GM10266 (cell line): ENCODE measurements around the gene PDE4DIP.
"Not testable (repeated sequence)": the region's sequence is repeated elsewhere in the genome, so short reads cannot be mapped to it uniquely, and the experiment has no call there.

Source experiments
- DNase-seq: peaks from one replicate; pipeline ENCODE4 v3.0.0; 2012; ENCODE audit errors: extremely low spot score

Gene PDE4DIP

GRCh38 chr1:148975453-148975852 is 131.2 kb downstream of the PDE4DIP start:
- not testable (repeated sequence) for DNase-seq

DNA sequence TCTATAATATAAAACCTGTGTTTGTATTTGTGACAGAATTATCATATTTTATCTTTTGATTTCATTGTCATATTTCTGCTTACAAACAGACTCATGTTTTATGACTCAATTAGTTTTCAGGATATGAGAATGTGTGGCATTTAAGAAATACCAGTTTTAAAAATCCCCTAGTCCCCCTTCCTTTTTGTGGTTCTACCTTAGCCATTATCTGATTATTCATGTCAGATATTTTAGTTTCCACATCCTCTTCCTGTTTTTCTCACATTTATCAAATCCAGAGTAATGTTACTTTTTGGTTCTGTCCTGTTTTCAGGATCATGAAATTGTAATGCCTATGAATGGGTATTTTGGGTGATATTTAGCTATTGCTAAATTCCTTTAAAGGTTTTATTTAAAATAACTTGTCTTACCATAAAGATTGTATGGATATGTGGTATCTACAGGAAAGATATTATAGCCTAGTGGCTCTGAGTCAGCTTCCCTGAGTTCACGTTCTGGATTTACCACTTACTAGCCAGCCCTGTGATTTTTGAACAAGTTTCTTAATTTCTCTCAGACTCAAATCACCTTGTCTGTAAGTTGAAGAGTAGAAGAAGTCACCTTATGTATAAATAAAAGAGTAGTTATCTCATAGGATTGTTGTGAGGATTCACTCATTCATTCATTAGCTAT is 131.8 kb downstream of the PDE4DIP start:
- not testable (repeated sequence) for DNase-seq

GRCh38 chr1:148977785-148978184 is 133.6 kb downstream of the PDE4DIP start:
- DNase-seq: not testable (repeated sequence)

DNA sequence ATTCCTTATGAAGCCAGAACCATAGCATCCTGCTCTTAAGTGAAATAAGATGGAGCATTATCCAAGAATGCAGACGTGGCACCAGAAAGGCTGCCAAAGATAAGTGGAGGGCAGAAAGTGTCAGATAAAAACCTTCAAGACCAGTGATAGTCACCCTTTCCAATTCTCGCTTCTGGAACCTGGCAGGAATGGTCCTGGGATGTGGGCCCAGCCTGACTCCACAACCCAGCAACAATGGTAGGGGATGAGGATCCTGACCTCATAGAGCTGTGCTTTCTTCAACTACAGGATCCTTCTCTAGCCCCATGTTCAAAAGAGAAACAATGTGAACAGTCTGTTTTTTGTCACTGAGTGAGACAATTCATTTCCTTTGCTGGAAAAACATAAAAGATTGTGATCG is 145.2 kb downstream of the PDE4DIP start:
- not testable (repeated sequence) for DNase-seq

DNA sequence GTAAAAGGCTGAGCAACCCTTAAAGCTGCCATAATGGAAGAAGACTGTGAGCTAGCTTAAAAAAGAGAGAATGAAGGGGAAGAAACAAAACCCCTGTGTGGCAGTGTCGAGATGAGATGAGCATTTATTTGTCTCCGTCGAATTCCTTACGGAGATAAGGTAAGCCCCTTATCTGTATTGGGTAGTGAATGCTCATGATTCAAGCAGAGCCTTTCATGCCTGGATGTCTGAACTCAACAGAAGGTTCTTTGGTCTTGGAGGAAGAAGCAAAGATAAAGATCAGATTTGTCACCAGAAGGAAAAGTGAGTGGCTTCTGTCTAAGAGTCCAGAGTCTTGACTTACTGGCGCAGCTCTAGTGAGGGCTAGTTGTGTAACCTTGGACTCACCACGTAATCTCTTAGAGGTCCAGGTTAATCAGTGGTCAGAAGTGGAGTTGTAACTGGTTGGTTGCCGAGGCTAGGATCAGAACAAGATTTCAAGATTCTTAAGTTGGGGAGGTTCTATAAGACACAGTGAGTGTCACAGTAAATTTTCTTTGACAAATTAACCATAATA is 146.1 kb downstream of the PDE4DIP start:
- DNase-seq: not testable (repeated sequence)

GRCh38 chr1:148991818-148992217 is 147.6 kb downstream of the PDE4DIP start:
- not testable (repeated sequence) for DNase-seq

DNA sequence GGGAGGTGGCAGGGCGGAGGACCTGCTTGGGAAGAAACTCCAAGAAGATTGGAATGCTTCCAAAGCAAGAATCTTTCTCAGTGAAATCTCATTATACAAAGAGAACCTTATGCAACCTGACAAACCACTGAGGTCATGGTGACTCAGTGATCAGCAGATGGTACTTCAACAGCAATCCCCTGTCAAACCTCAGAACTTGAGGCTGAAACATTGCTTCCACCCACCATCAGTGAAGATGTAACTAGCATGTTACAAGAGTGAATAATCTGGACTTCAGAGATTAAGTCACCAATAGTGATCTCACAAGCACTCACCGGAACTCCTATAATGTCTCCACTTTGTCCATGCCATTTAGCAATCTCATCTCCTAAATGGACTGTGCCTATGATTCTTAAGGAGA is 148.1 kb downstream of the PDE4DIP start:
- not testable (repeated sequence) for DNase-seq

- not testable (repeated sequence) for DNase-seq
Observed at GRCh38 chr1:148996449-148997224, 152.4 kb downstream of the PDE4DIP start.

GRCh38 chr1:148997405-148997804 is 153.2 kb downstream of the PDE4DIP start:
- not testable (repeated sequence) for DNase-seq

- DNase-seq: not testable (repeated sequence)
Observed at GRCh38 chr1:149002664-149003063, 158.4 kb downstream of the PDE4DIP start.

DNA sequence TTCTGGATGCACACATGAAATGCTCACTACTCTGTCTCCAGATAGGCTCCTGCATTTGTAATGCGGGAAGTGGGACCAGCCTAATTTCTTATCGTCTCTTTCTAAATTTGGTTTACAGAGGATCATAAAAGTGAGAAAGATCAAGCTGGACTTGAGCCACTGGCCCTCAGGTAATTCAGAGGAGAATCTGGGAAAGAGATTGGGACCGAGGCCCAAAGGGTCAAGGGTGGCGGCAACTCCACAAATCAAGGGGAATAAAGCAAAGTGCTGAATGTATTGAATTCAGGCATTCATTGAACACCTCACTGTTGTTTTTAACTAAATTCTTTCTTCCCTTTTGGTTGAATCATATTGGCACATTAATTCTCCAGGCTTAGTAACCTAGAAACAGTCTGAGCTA is 164.1 kb downstream of the PDE4DIP start:
- not testable (repeated sequence) for DNase-seq

- not testable (repeated sequence) for DNase-seq
Observed at GRCh38 chr1:149008769-149009168, 164.5 kb downstream of the PDE4DIP start.

DNA sequence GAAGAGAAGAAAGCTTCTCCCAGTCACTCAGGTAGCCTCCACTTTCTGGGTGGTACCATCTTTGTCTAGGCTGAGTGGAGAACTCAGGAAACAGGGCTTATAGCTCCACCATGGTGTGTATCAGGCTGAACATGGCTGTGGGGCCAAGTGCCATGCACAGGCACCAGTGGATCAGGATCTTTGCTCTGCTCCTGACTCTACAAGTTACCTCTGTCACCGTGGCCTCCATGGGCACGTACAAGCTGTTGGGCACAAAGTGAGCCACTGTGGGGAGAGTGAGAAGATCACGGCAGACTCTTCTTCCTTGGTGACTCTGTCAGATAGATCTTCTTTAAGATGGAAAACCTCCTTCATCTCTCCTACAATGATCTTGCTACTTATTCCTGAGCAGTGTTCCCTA is 165.5 kb downstream of the PDE4DIP start:
- not testable (repeated sequence) for DNase-seq

DNA sequence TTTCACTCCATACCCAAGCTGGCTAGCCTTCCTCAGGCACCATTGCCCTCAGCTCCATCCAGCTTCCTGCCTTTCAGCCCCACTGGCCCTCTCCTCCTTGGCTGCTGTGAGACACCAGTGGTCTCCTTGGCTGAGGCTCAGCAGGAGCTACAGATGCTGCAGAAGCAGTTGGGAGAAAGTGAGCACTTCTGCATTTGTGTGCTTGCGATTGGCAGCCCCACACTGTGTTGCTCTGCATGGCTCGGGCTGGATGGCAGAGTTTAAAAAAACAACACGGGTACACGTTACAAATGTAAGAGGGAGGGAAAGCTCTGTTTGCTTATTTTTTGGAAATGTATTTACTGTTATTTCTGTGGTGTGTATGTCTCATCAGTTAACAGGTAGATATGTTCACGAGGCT is 168.4 kb downstream of the PDE4DIP start:
- DNase-seq: not testable (repeated sequence)

DNA sequence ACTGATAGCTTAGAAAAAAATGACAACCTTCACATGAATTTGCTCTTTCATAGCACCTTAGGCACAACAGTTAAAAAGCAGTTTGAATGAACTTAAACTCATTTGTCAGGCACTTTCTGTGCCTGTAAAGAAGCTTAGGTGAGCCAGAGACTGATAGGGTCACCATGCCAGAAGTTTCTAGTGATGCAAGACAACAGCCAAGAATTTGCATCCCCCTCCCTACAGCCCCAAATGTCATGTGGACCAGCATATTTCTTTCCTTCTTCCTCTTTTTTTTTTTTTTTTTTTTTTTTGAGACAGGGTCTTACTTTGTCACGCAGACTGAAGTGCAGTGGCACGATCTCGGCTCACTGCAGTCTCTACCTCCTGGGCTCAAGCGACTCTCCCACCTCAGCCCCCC is 169.3 kb downstream of the PDE4DIP start:
- not testable (repeated sequence) for DNase-seq

DNA sequence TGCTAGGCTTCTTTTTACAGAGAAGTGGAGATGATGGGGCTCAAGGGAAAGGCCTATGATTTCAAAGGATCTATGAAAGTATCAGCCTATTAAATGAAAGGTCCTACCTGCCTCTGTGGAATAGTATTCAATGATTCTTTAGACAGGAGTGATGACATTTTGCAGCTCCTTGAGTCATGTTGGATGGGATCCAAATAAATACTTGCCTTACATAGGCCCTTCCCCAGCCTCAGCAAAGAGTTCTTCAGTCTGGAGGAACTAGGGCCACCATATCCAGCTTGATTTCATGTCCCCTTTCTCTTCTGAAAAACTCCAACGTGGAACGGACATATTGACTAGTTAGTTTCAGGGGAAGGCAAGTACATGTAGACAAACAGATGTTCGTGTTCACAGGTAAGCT is 171.3 kb downstream of the PDE4DIP start:
- DNase-seq: not testable (repeated sequence)

- DNase-seq: not testable (repeated sequence)
Observed at GRCh38 chr1:149016626-149017025, 172.4 kb downstream of the PDE4DIP start.

DNA sequence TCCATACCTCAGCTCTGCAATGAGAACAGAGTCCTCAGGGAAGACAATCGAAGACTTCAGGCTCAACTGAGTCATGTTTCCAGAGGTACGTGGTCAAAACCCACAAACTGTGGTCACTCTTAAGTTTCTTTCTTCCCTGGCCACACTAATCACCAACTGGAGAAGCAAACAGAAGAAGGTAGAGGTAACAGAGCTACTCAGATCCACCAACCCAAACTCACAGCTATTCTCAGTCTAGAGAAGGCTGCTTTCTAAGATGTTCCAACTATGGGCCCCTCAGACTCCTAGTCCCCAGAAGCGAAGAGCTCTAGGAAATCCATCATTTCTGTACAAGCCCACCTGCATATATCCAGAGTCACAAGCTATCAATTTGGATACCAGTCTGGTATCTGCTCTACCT is 174.3 kb downstream of the PDE4DIP start:
- DNase-seq: not testable (repeated sequence)

- DNase-seq: not testable (repeated sequence)
Observed at GRCh38 chr1:149024327-149024726, 180.1 kb downstream of the PDE4DIP start.

GRCh38 chr1:149033916-149034315 is 189.7 kb downstream of the PDE4DIP start:
- not testable (repeated sequence) for DNase-seq

DNA sequence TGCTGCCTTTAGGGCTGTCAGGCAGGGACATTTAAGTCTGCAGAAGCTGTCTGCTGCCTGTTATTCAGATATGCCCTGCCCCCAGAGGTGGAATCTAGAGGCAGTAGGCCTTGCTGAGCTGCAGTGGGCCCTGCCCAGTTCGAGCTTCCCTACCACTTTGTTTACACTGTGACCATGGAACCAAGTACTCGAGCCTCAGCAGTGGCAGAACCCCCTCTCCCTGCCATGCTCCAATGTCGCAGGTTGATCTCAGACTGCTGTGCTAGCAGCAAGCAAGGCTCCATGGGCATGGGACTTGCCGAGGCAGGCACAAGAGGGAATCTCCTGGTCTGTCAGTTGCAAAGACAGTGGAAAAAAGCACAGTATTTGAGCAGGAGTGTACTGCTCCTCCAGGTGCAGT is 198.8 kb downstream of the PDE4DIP start:
- not testable (repeated sequence) for DNase-seq

DNA sequence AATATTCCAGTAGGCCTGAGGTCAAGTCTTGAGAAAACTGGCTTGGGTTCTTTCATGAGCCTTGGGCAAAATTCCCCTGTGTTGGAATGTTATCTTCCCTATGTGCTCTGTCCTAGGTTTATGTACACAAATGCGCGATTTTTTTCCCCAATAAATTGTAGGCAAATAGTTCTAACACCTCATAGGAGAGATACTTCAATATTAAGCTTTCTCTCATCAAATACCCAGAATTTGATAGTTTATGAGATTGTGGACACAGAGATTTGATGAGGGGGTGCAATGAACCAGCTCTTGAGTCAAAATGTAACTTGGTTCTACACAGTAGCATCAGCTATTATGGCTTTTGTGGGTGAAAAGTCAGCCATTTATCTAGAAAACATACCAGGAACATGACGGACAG is 220.4 kb downstream of the PDE4DIP start:
- not testable (repeated sequence) for DNase-seq
